NT2/D1 (cell line): ENCODE results near the gene ATG2B.

Source experiments
- DNase-seq: peaks from one replicate; pipeline ENCODE4 v3.0.0-alpha.2; 2011; ENCODE audit warnings: low read depth, low spot score
- H3K27me3 ChIP-seq: 2 replicates; pipeline ENCODE4 v1.6.0; 2011; ENCODE audit warnings: mild to moderate bottlenecking; ENCODE audit not compliant: insufficient read length, insufficient read depth
- H3K36me3 ChIP-seq: 2 replicates; pipeline ENCODE4 v1.6.1; 2011; ENCODE audit warnings: mild to moderate bottlenecking, low read length, mixed read lengths; ENCODE audit not compliant: insufficient read depth, insufficient read length
- H3K4me1 ChIP-seq: 2 replicates; pipeline ENCODE4 v1.5.1; 2011; ENCODE audit not compliant: insufficient read depth, insufficient read length
- H3K4me3 ChIP-seq: 2 replicates; pipeline ENCODE4 v1.5.1; 2011; ENCODE audit warnings: low read depth; ENCODE audit not compliant: insufficient read length
- H3K9ac ChIP-seq: 2 replicates; pipeline ENCODE4 v1.6.0; 2011; ENCODE audit warnings: low read depth; ENCODE audit not compliant: insufficient read length
- H3K9me3 ChIP-seq: 2 replicates; pipeline ENCODE4 v1.5.1; 2011; ENCODE audit warnings: mild to moderate bottlenecking, low read length; ENCODE audit not compliant: insufficient read depth
- SUZ12 ChIP-seq: IDR thresholded peaks from 2 replicates; pipeline ENCODE4 v1.6.1; 2011; ENCODE audit not compliant: insufficient read length, insufficient read depth; ENCODE audit errors: extremely low read depth
- YY1 ChIP-seq: IDR thresholded peaks from 2 replicates; pipeline ENCODE4 v1.6.1; 2011; ENCODE audit not compliant: insufficient read length, insufficient read depth
- ZNF274 ChIP-seq: IDR thresholded peaks from 2 replicates; pipeline ENCODE4 v1.6.1; 2011; ENCODE audit warnings: mild to moderate bottlenecking, low read depth, low read length

Gene ATG2B

GRCh38 chr14:96341323-96341722, 21.8 kb downstream of the ATG2B start:
- Histone ChIP-seq H3K9me3 (no peaks in the 10 kb centered on the region), H3K4me1 (no peaks in the 10 kb centered on the region), H3K9ac (no peak overlapping the region), H3K4me3 (no peak overlapping the region), H3K27me3 (no peaks in the 10 kb centered on the region), H3K36me3 (peaks cover 6% of the 10 kb centered on the region)
- no peak for TF ChIP-seq YY1
- no peak for TF ChIP-seq ZNF274
- no peak for TF ChIP-seq SUZ12
- DNase-seq: no peak

- no peak overlapping the region for H3K9ac ChIP-seq
- no peak for DNase-seq
- H3K36me3 ChIP-seq: peaks cover 6% of the 10 kb centered on the region
- H3K27me3 ChIP-seq: no peaks in the 10 kb centered on the region
- no peaks in the 10 kb centered on the region for H3K9me3 ChIP-seq
- H3K4me1 ChIP-seq: no peaks in the 10 kb centered on the region
- H3K4me3 ChIP-seq: no peak overlapping the region
- no peak for TF ChIP-seq YY1
- TF ChIP-seq SUZ12: no peak
- TF ChIP-seq ZNF274: no peak
Measured at GRCh38 chr14:96338551-96338950, 24.6 kb downstream of the ATG2B start.

GRCh38 chr14:96324219-96324618, 38.9 kb downstream of the ATG2B start:
- H3K4me1 ChIP-seq: no peaks in the 10 kb centered on the region
- H3K9me3 ChIP-seq: no peaks in the 10 kb centered on the region
- peaks cover 22% of the 10 kb centered on the region for H3K36me3 ChIP-seq
- H3K27me3 ChIP-seq: no peaks in the 10 kb centered on the region
- TF ChIP-seq ZNF274: no peak
- TF ChIP-seq YY1: no peak
- TF ChIP-seq SUZ12: no peak
- H3K4me3 ChIP-seq: no peak overlapping the region
- H3K9ac ChIP-seq: no peak overlapping the region
- no peak for DNase-seq

- no peaks in the 10 kb centered on the region for H3K9me3 ChIP-seq
- H3K36me3 ChIP-seq: peaks cover 33% of the 10 kb centered on the region
- H3K4me1 ChIP-seq: no peaks in the 10 kb centered on the region
- no peaks in the 10 kb centered on the region for H3K27me3 ChIP-seq
- no peak overlapping the region for H3K9ac ChIP-seq
- DNase-seq: no peak
- no peak overlapping the region for H3K4me3 ChIP-seq
- TF ChIP-seq SUZ12 (no peak), ZNF274 (no peak)
Measured at GRCh38 chr14:96320605-96321004, 42.5 kb downstream of the ATG2B start.

- TF ChIP-seq ZNF274: no peak
- TF ChIP-seq YY1: no peak
- no peak for TF ChIP-seq SUZ12
- H3K36me3 ChIP-seq: peaks cover 35% of the 10 kb centered on the region
- H3K4me1 ChIP-seq: no peaks in the 10 kb centered on the region
- no peak overlapping the region for H3K4me3 ChIP-seq
- no peak for DNase-seq
- no peaks in the 10 kb centered on the region for H3K9me3 ChIP-seq
- H3K9ac ChIP-seq: no peak overlapping the region
- no peaks in the 10 kb centered on the region for H3K27me3 ChIP-seq
Measured at GRCh38 chr14:96318836-96319235, 44.3 kb downstream of the ATG2B start.

- TF ChIP-seq ZNF274 (no peak), SUZ12 (no peak), YY1 (no peak)
- no peak overlapping the region for H3K4me3 ChIP-seq
- no peaks in the 10 kb centered on the region for H3K27me3 ChIP-seq
- H3K4me1 ChIP-seq: no peaks in the 10 kb centered on the region
- H3K36me3 ChIP-seq: peaks cover 26% of the 10 kb centered on the region
- no peak overlapping the region for H3K9ac ChIP-seq
- no peaks in the 10 kb centered on the region for H3K9me3 ChIP-seq
- no peak for DNase-seq
Measured at GRCh38 chr14:96316087-96316486, 47.1 kb downstream of the ATG2B start.

GRCh38 chr14:96310906-96311305, 52.2 kb downstream of the ATG2B start:
- Histone ChIP-seq H3K9ac (no peak overlapping the region), H3K9me3 (no peaks in the 10 kb centered on the region), H3K27me3 (no peaks in the 10 kb centered on the region), H3K4me1 (no peaks in the 10 kb centered on the region), H3K4me3 (no peak overlapping the region), H3K36me3 (peaks cover 25% of the 10 kb centered on the region)
- no peak for TF ChIP-seq SUZ12
- no peak for TF ChIP-seq YY1
- TF ChIP-seq ZNF274: no peak
- DNase-seq: no peak
